Stimulated activated naive CD8-positive, alpha-beta T cell treated with anti-CD3 and anti-CD28 coated beads, Interleukin-15, Interleukin-2, amounts not matched to agents 100 U/mL and 50 U/mL, for 24 hours (primary cell): Measurements from ENCODE around the gene LDB2.

Experiments used
- ATAC-seq: fragments of 150-1000 bp; cut with Tn5 transposase; one replicate; pipeline ENCODE4 v1.10.0; 2021
- DNase-seq: peaks from one replicate; pipeline ENCODE4 v3.0.0; 2021

Gene LDB2

GRCh38 chr4:16802044-16802443, 96.4 kb downstream of the LDB2 start:
- ATAC-seq (no peak), DNase-seq (no peak)

GRCh38 chr4:16801356-16801755, 97.1 kb downstream of the LDB2 start:
- DNase-seq (no peak), ATAC-seq (no peak)

GRCh38 chr4:16794816-16795445, 103.5 kb downstream of the LDB2 start:
- DNase-seq, result peak; percentile 49
- no peak for ATAC-seq

- ATAC-seq (no peak), DNase-seq (no peak)
Observed at GRCh38 chr4:16791460-16791859, 107.0 kb downstream of the LDB2 start.

- ATAC-seq (no peak), DNase-seq (no peak)
Observed at GRCh38 chr4:16790508-16790907, 107.9 kb downstream of the LDB2 start.

- no peak for DNase-seq
- no peak for ATAC-seq
Observed at GRCh38 chr4:16788868-16789267, 109.6 kb downstream of the LDB2 start.

GRCh38 chr4:16785793-16786527, 112.5 kb downstream of the LDB2 start:
- DNase-seq, result no peak
- ATAC-seq, result no peak

- DNase-seq, result no peak
- no peak for ATAC-seq
Observed at GRCh38 chr4:16783119-16783518, 115.3 kb downstream of the LDB2 start.

GRCh38 chr4:16779028-16779675, 119.3 kb downstream of the LDB2 start:
- DNase-seq (no peak), ATAC-seq (no peak)

GRCh38 chr4:16777726-16778125, 120.7 kb downstream of the LDB2 start:
- DNase-seq (no peak), ATAC-seq (no peak)

GRCh38 chr4:16775411-16776154, 122.9 kb downstream of the LDB2 start:
- DNase-seq (no peak), ATAC-seq (no peak)

- no peak for ATAC-seq
Observed at GRCh38 chr4:16772366-16772850, 126.0 kb downstream of the LDB2 start.

GRCh38 chr4:16770710-16771285, 127.6 kb downstream of the LDB2 start:
- no peak for DNase-seq
- ATAC-seq, result no peak

More at GRCh38 chr4:16772366-16772850, 126.0 kb downstream of the LDB2 start:
- DNase-seq, result no peak

GRCh38 chr4:16767861-16768260, 130.6 kb downstream of the LDB2 start:
- no peak for ATAC-seq

GRCh38 chr4:16767251-16767650, 131.2 kb downstream of the LDB2 start:
- DNase-seq, result no peak
- ATAC-seq, result no peak

More at GRCh38 chr4:16767861-16768260, 130.6 kb downstream of the LDB2 start:
- DNase-seq, result no peak

GRCh38 chr4:16765546-16765945, 132.9 kb downstream of the LDB2 start:
- DNase-seq, result no peak
- ATAC-seq, result no peak

- ATAC-seq, result no peak
- no peak for DNase-seq
Observed at GRCh38 chr4:16764622-16765021, 133.8 kb downstream of the LDB2 start.

- ATAC-seq (no peak), DNase-seq (no peak)
Observed at GRCh38 chr4:16760617-16761363, 137.7 kb downstream of the LDB2 start.

- DNase-seq (no peak), ATAC-seq (no peak)
Observed at GRCh38 chr4:16759931-16760582, 138.4 kb downstream of the LDB2 start.

- DNase-seq, result no peak
- no peak for ATAC-seq
Observed at GRCh38 chr4:16758816-16759215, 139.6 kb downstream of the LDB2 start.

GRCh38 chr4:16758255-16758654, 140.2 kb downstream of the LDB2 start:
- ATAC-seq (no peak), DNase-seq (no peak)
